Pons (tissue), 1 donor: ENCODE results near the gene VGLL2.
A peak's percentile ranks its signal among the peaks of the same experiment; 100 is the strongest.

Source experiments
- DNase-seq: peaks from one replicate; pipeline ENCODE4 v3.0.0-alpha.2; 2016; ENCODE audit warnings: low spot score

VGLL2 gene

GRCh38 chr6:117269638-117270054 lies 4.3 kb downstream of the VGLL2 start:
- DNase-seq: no peak

- DNase-seq: no peak
Measured at GRCh38 chr6:117270055-117270842, 4.9 kb downstream of the VGLL2 start.

- no peak for DNase-seq
Measured at GRCh38 chr6:117270843-117271507, 5.6 kb downstream of the VGLL2 start.

GRCh38 chr6:117272032-117272866 lies 6.9 kb downstream of the VGLL2 start:
- DNase-seq: no peak

- DNase-seq: no peak
Measured at GRCh38 chr6:117272891-117273290, 7.5 kb downstream of the VGLL2 start.

- DNase-seq: no peak
Measured at GRCh38 chr6:117275205-117275604, 9.8 kb downstream of the VGLL2 start.

GRCh38 chr6:117275711-117276110 lies 10.4 kb downstream of the VGLL2 start:
- no peak for DNase-seq

GRCh38 chr6:117276778-117277316 lies 11.5 kb downstream of the VGLL2 start:
- DNase-seq: no peak

- no peak for DNase-seq
Measured at GRCh38 chr6:117280922-117281321, 15.6 kb downstream of the VGLL2 start.

GRCh38 chr6:117288083-117288715 lies 22.8 kb downstream of the VGLL2 start:
- no peak for DNase-seq

- no peak for DNase-seq
Measured at GRCh38 chr6:117290173-117290846, 25.0 kb downstream of the VGLL2 start.

GRCh38 chr6:117298941-117299340 lies 33.6 kb downstream of the VGLL2 start:
- no peak for DNase-seq

GRCh38 chr6:117303323-117303722 lies 38.0 kb downstream of the VGLL2 start:
- no peak for DNase-seq

- no peak for DNase-seq
Measured at GRCh38 chr6:117304446-117304845, 39.1 kb downstream of the VGLL2 start.

- DNase-seq: no peak
Measured at GRCh38 chr6:117306227-117306790, 41.0 kb downstream of the VGLL2 start.

- no peak for DNase-seq
Measured at GRCh38 chr6:117307655-117308054, 42.3 kb downstream of the VGLL2 start.

GRCh38 chr6:117309069-117309468 lies 43.7 kb downstream of the VGLL2 start:
- DNase-seq: no peak

- DNase-seq: no peak
Measured at GRCh38 chr6:117309611-117310010, 44.3 kb downstream of the VGLL2 start.

- DNase-seq: no peak
Measured at GRCh38 chr6:117311310-117311709, 46.0 kb downstream of the VGLL2 start.

- DNase-seq: no peak
Measured at GRCh38 chr6:117311726-117312125, 46.4 kb downstream of the VGLL2 start.

- peak; percentile 51 for DNase-seq
Measured at GRCh38 chr6:117317261-117317660, 51.9 kb downstream of the VGLL2 start.
